Measurements from ENCODE around the gene REV3L.

REV3L gene

GRCh38 chr6:111280445-111280955 lies 202.5 kb downstream of the REV3L start:
- no peak for DNase-seq (ENCODE audit: low read depth in 1 of 2, low spot score in 1 of 2)
- TF ChIP-seq JUND (IDR thresholded peaks at IDR 0.05; ENCODE audit: low read depth): no peak
- in situ Hi-C loops (cut with HindIII; ENCODE audit: low pct_unique_long_range_greater_than_20kb, low sequenced_read_pairs): no loop called here

- no peak for DNase-seq (ENCODE audit: low read depth in 1 of 2, low spot score in 1 of 2)
- in situ Hi-C loops (cut with HindIII; ENCODE audit: low pct_unique_long_range_greater_than_20kb, low sequenced_read_pairs): no loop called here
- TF ChIP-seq JUND (IDR thresholded peaks at IDR 0.05; ENCODE audit: low read depth): no peak
Measured at GRCh38 chr6:111278731-111279130, 204.3 kb downstream of the REV3L start.

- TF ChIP-seq JUND (IDR thresholded peaks at IDR 0.05; ENCODE audit: low read depth): no peak
- DNase-seq (ENCODE audit: low read depth in 1 of 2, low spot score in 1 of 2): no peak
- in situ Hi-C loops (cut with HindIII; ENCODE audit: low pct_unique_long_range_greater_than_20kb, low sequenced_read_pairs): no loop called here
Measured at GRCh38 chr6:111277819-111278218, 205.2 kb downstream of the REV3L start.

GRCh38 chr6:111276736-111277135 lies 206.3 kb downstream of the REV3L start:
- peak in 1 of 2 experiments; percentile 81 for DNase-seq (ENCODE audit: low read depth in 1 of 2, low spot score in 1 of 2)
- in situ Hi-C loops (cut with HindIII; ENCODE audit: low pct_unique_long_range_greater_than_20kb, low sequenced_read_pairs): no loop called here
- TF ChIP-seq JUND (IDR thresholded peaks at IDR 0.05; ENCODE audit: low read depth): no peak

- in situ Hi-C loops (cut with HindIII; ENCODE audit: low pct_unique_long_range_greater_than_20kb, low sequenced_read_pairs): no loop called here
- no peak for TF ChIP-seq JUND (IDR thresholded peaks at IDR 0.05; ENCODE audit: low read depth)
- peak in 1 of 2 experiments; percentile 25 for DNase-seq (ENCODE audit: low read depth in 1 of 2, low spot score in 1 of 2)
Measured at GRCh38 chr6:111276335-111276734, 206.7 kb downstream of the REV3L start.

- DNase-seq (ENCODE audit: low read depth in 1 of 2, low spot score in 1 of 2): no peak
- no peak for TF ChIP-seq JUND (IDR thresholded peaks at IDR 0.05; ENCODE audit: low read depth)
- in situ Hi-C loops (cut with HindIII; ENCODE audit: low pct_unique_long_range_greater_than_20kb, low sequenced_read_pairs): no loop called here
Measured at GRCh38 chr6:111274593-111275217, 208.3 kb downstream of the REV3L start.

- no peak for DNase-seq (ENCODE audit: low read depth in 1 of 2, low spot score in 1 of 2)
- in situ Hi-C loops (cut with HindIII; ENCODE audit: low pct_unique_long_range_greater_than_20kb, low sequenced_read_pairs): no loop called here
- TF ChIP-seq JUND (IDR thresholded peaks at IDR 0.05; ENCODE audit: low read depth): no peak
Measured at GRCh38 chr6:111270121-111270520, 212.9 kb downstream of the REV3L start.

- DNase-seq (ENCODE audit: low read depth in 1 of 2, low spot score in 1 of 2): no peak
- in situ Hi-C loops (cut with HindIII; ENCODE audit: low pct_unique_long_range_greater_than_20kb, low sequenced_read_pairs): no loop called here
- TF ChIP-seq JUND (IDR thresholded peaks at IDR 0.05; ENCODE audit: low read depth): no peak
Measured at GRCh38 chr6:111269401-111269970, 213.5 kb downstream of the REV3L start.

GRCh38 chr6:111267764-111268333 lies 215.2 kb downstream of the REV3L start:
- no peak for DNase-seq (ENCODE audit: low read depth in 1 of 2, low spot score in 1 of 2)

GRCh38 chr6:111266276-111266675 lies 216.7 kb downstream of the REV3L start:
- DNase-seq (ENCODE audit: low read depth in 1 of 2, low spot score in 1 of 2): no peak
- no peak for TF ChIP-seq JUND (IDR thresholded peaks at IDR 0.05; ENCODE audit: low read depth)
- in situ Hi-C loops (cut with HindIII; ENCODE audit: low pct_unique_long_range_greater_than_20kb, low sequenced_read_pairs): no loop called here

More at GRCh38 chr6:111267764-111268333, 215.2 kb downstream of the REV3L start:
- in situ Hi-C loops (cut with HindIII; ENCODE audit: low pct_unique_long_range_greater_than_20kb, low sequenced_read_pairs): no loop called here
- no peak for TF ChIP-seq JUND (IDR thresholded peaks at IDR 0.05; ENCODE audit: low read depth)

- DNase-seq (ENCODE audit: low read depth in 1 of 2, low spot score in 1 of 2): no peak
- in situ Hi-C loops (cut with HindIII; ENCODE audit: low pct_unique_long_range_greater_than_20kb, low sequenced_read_pairs): no loop called here
Measured at GRCh38 chr6:111265842-111266241, 217.2 kb downstream of the REV3L start.

GRCh38 chr6:111263837-111264236 lies 219.2 kb downstream of the REV3L start:
- in situ Hi-C loops (cut with HindIII; ENCODE audit: low pct_unique_long_range_greater_than_20kb, low sequenced_read_pairs): no loop called here
- TF ChIP-seq JUND (IDR thresholded peaks at IDR 0.05; ENCODE audit: low read depth): no peak
- DNase-seq (ENCODE audit: low read depth in 1 of 2, low spot score in 1 of 2): no peak

More at GRCh38 chr6:111265842-111266241, 217.2 kb downstream of the REV3L start:
- TF ChIP-seq JUND (IDR thresholded peaks at IDR 0.05; ENCODE audit: low read depth): no peak

- in situ Hi-C loops (cut with HindIII; ENCODE audit: low pct_unique_long_range_greater_than_20kb, low sequenced_read_pairs): no loop called here
Measured at GRCh38 chr6:111260570-111261298, 222.3 kb downstream of the REV3L start.

More at GRCh38 chr6:111260570-111261298, 222.3 kb downstream of the REV3L start:
- TF ChIP-seq JUND (IDR thresholded peaks at IDR 0.05; ENCODE audit: low read depth): no peak
- no peak for DNase-seq (ENCODE audit: low read depth in 1 of 2, low spot score in 1 of 2)
